Hippocampal formation (tissue), 2 donors: ENCODE results near the gene SFRP5.

Experiments used
- DNase-seq, 2 donors: peaks; one replicate each; lab custom pipeline; 2025; lab: John Stamatoyannopoulos, UW

Gene SFRP5

DNA sequence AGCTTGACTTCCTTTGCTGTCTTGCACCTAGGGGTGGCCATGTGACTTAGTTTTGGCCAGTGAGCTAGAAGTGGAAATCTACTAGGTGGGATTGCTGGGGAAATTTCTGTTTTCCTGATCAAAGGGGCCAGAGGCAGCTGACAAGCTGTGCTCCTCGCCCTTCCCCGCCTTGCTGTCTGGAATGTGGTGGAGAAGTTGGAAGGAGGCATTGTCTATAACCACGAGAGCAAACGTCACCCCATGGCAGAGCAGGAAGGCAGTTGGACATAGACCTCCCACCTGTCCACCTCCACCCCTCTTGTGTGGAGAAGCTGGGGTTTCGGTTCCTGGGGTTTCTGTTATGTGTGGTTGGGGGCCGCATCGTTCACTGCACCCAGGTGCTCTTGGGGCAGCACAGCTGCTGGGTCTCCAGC lies 7.3 kb downstream of the SFRP5 start:
- DNase-seq, result no peak

DNA sequence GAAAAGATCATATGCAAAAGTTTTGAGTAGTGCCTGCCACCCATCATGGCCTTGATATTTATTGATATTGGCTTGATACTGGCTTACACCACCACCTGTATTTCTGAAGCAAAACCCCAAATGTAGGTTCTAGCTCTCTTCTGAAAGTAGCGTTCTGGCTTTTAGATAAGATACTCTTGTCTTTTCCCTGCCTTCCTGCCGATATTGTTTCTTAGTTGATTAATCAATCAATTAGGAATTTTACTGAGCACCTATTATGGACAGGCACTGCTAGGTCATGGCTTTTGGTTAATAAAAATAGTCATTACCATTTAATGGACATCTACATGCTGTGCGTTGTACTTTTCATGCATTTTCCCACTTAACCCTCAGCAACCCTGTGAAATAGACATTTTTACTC lies 7.9 kb downstream of the SFRP5 start:
- DNase-seq, result no peak

DNA sequence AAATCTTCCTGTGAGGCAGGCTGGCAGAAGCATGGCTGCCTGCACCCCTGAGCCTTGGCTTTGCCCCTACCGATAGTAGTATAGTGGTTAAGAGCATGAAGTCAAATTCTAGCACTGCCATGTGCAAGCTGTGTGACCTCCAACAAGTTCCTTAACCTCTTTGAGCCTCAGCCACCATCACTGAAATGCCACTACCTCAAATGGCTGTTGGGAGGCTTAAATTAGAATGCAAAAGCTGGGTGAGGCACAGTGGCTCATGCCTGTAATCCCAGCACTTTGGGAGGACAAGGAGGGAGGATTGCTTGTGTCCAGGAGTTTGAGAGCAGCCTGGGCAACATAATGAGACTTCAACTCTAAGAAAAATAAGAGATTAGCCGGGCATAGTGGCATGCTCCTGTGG lies 8.4 kb downstream of the SFRP5 start:
- DNase-seq, result no peak

DNA sequence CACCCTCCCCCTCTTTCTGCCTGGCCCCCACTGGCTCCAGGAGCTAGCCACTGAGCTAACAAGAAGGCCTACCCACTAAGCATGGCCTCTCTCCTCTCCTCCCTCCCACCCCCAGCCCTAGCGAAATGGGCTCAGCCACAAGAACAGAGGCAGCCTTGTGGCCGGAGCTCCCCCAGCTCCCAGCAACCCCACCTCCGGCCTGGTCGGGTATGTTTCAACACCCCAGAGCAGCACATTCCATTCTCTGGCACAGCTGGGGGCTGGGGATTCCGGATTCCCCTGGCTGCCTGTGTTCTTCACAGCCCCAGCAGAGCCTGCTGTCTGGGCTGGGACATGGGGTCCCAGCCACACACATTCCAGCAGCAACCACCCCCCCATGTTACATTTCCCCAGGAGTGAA lies 9.0 kb downstream of the SFRP5 start:
- no peak for DNase-seq

DNA sequence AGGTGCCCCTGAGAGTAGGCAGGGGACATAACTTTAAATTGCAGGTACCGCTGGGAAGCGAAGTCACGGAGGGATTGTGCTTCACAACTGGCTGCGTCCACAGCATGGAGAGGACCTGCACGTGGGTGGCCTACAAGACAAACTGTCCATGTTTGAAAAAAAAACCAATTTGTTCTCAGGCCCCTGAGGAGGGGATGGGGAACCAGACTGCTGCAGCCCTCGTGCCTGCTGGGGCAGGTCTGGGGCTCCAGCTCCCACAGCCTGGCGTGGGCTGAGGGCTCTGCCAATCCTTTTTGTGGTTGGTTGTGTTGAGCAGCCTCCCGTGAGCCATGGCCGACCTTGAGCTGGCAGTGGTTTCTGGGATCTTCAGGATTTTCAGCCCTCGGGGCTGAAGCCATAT lies 9.7 kb downstream of the SFRP5 start:
- DNase-seq, result no peak

DNA sequence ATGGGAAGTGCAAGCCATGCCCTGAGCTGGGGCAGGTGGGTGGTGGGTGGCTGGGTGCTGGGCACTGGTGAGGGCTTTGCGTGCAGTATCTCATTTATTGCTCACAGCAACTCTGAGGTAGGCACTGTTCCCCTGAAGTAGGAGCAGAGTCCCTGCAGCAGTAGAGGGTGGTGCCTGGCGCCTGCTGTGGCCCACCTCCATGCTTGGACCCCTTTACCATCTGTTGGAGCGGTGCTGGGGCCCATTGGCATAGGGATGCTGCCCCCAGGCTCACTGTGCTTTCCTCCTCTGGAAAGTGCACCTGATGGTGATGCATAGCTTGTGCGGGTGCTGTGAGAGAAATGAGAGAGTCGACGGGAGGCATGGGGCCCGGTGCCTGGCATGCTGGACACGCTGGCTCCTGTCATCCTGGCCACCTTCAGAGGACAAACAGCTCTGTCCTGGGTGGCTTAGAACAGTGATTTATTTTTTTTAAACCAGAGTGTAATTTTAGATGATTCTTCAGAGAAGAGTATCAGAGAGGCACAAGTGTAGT lies 10.4 kb downstream of the SFRP5 start:
- no peak for DNase-seq

DNA sequence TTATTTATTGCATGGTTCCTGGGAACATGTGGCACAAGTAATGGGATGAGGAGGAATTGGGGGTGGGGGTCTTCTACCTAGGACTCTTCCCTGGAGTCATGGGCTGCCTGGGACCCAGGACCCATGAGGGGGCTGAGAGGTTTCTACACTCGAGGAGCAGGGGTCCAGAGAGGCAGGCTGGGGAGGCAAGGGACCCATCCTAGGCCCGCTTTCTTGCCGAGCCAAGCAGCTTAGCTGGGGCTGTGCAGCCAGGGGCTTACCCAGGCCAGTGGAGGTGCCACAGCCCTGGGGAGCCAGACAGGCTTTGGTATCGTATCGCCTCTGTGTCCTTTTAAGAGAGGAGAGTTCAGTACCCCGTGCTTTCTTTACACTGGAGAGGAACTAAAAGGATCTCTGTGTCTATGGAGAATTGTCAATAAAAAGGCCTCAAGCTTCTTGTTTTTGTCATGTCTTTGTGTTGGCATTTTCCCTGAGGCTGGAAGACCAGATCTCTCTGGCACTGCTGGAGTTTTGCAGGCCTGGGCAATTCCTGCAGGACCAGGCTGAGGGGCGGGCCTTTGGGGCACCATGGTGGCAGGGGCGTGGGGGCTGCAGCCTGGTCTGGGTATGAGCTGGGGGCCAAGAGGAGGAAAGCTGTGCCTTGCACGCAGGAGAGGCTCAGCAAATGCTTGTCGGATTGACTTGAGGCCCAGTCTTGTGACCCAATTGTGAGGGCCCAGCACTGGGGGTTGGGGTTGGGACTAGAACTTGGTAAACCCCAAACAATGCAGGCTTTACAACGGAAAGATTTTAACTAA lies 11.1 kb downstream of the SFRP5 start:
- no peak for DNase-seq

DNA sequence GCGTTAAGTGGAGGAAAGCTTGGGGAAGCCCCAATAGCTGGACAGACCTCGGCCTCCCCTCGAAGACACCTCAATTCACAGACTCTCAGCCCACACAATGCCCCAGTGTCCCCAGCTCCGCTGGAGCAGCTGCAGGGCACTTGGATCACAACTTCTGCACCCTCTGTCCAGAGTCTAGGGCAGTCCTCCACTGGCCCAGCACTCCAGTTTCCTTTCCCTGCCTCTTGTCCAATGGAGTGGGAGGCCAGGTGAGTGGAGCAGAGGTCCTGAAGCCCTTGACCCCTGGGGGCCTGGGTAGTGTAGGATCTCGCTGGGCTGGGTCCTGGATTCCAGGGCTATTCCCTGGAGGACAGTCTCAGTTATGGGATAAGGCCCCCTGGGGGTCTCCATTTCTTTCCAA lies 11.9 kb downstream of the SFRP5 start:
- DNase-seq, result no peak

DNA sequence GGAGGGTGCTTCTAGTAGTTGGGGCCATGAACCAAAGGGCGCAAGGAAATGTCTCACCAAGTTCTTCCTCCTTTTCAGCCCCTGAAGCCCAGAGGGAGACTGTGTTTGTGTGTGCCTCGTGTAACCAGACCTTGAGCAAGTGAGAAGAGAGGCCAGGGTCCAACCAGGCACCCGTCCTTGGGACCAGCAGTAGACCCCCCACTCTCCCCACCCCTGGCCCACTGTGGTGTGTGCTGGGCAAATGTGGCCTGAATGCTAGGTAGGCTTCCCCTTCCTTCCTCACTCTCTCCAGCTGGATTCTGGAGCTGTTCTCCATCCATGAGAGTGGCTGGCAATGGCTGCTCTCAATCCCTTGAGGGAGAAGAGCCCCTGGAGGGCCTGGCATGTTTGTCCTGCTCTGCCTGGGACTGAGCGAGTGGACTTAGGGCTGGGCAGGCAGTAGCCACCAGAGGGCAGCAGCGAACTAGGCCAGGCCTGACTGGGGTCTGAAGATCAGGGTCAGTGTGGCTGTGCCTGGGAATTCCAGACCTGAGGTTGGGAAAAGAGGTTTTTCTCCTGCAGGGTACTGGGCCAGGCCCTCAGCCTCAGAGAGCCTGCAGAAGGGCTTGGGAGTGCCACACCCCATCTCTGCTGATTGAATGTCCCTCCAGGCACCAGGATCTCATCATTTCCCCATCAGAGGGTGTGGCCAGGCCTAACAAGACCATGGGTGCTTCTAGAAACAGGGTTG lies 12.5 kb downstream of the SFRP5 start:
- peak; percentile 14 to 46 for DNase-seq

DNA sequence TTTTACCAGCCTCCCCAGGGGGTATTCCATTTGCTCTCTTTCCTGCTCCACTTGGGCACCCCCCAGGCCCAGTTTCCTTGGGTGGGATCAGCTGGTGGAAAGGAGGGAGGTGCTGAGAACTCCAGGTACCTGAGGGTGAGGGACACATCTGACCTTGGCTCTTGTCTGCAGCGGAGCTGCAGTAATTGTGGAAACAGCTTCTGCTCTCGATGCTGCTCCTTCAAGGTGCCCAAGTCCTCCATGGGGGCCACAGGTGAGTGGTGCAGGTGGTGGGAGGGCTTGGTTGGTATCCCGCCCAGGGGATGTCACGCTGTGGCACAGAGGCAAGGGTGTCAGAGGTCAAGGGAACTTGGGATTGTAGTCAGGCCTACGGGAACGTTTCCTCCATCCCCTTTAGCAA lies 14.3 kb downstream of the SFRP5 start:
- DNase-seq, result no peak

DNA sequence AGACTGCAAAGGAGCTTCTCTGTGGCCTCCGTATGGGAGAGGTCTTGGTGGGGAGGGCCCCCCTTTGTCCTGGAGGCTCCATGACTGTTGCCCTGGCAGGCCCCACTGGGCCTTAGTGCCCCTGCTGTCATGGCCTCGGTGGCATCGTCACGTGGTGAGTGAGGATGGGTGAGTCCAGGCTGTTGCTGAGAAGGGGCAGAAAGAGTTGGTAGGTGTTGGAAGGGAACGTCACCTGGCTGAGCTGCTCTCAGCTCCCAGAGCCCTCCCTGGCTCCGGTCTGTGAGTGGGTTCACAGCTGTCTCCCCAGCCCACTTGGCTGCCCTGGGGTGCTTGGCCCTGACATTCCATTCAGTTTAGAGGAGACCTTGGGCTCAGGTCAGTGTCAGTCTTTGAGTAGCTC lies 16.1 kb downstream of the SFRP5 start:
- no peak for DNase-seq

DNA sequence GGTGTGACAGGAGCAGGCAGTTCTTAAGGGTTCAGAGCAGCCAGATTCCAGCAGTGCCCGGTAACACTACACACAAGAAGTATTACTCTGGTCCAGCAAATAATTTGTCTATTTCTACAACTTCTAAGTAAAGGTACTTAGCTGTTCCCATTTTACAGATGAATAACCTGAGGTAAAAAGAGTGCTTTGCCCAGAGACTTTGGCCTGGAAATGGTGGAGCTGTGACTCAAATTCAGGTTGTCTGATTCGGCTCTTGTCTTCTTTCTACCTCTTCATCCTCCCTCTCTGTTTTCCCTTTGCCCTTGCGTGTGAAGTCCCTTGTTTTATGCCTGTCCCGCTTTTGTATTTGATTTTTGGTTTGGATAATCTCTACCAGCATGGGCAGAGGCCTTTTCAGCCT lies 17.1 kb downstream of the SFRP5 start:
- DNase-seq, result no peak

DNA sequence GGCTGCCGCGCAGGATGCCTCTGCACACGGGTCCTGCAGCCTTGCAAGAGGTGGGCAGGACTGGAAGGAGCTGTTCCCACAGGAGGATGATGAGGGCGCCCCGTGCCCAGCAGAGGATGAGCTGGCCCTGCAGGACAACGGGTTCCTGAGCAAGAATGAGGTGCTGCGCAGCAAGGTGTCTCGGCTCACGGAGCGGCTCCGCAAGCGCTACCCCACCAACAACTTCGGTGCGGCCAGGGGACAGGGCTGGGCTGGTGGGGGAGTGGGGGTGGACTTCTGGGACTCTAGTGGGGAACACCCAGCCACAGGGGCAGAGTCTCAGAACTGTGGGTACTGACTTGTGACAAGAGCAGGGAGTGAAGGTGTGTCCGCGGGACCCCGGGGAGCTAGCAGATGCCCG lies 18.8 kb downstream of the SFRP5 start:
- DNase-seq, result no peak

DNA sequence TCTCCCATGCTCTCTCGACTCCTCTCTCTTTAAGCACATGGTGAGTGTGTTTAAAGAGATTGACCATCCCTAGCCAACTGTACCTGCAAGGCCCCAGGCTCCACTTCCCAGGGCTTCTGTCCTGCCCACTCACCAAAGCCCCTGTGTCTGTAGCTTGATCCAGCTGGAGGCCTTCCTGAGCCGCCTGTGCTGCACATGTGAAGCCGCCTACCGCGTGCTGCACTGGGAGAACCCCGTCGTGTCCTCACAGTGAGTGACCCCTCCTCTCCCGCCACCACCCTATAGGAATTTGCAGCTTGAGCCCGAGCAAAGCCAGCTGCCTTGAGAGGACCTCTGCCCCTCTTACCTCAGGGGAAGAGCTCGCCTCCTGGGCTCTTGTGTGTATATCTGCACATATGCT lies 23.7 kb downstream of the SFRP5 start:
- no peak for DNase-seq

DNA sequence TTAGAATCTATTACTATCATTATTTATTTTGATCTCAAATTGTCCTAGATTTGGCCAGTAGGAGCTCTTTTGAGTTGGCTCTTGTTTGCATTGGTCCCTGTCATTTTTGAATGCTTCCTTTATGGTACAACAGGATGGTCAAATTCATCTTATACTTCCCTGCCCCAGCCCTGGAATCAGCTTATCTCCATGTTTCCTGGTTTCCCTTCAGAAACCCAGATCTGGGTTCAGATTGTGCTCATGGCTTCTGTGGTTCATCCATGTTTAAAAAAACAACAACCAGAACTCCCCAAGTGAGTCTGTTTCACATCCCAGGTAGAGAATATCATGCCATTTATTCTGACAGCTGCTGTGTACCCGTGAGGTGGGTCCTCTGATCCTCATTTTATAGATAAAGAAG lies 24.2 kb downstream of the SFRP5 start:
- no peak for DNase-seq

DNA sequence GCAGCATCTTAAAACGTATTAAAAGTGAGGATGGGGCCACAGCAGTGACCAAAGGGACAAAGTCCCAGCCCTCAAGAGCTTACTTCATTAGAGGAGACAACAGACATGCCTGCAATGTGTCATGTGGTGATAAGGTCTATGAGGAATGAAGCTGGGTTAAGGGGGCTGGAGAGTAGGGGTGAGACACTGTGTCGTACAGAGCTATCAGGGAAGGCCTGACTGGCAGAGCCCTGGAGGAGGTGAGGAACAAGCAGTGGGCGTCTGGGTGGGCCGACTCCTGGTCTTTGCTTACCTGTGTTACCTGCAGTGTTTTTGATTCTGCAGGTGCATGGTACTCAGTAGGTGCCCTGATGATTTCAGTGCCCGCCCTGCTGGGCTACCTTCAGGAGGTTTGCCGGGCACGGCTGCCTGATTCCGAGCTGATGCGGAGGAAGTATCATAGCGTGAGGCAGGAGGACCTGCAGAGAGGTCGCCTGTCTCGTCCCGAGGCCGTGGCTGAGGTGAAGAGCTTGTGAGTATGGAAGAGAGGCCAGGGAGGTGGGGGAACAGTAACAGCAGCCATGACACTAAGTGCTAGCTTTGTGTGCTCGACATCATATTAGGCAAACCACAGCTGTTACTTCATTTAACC lies 27.3 kb downstream of the SFRP5 start:
- no peak for DNase-seq

DNA sequence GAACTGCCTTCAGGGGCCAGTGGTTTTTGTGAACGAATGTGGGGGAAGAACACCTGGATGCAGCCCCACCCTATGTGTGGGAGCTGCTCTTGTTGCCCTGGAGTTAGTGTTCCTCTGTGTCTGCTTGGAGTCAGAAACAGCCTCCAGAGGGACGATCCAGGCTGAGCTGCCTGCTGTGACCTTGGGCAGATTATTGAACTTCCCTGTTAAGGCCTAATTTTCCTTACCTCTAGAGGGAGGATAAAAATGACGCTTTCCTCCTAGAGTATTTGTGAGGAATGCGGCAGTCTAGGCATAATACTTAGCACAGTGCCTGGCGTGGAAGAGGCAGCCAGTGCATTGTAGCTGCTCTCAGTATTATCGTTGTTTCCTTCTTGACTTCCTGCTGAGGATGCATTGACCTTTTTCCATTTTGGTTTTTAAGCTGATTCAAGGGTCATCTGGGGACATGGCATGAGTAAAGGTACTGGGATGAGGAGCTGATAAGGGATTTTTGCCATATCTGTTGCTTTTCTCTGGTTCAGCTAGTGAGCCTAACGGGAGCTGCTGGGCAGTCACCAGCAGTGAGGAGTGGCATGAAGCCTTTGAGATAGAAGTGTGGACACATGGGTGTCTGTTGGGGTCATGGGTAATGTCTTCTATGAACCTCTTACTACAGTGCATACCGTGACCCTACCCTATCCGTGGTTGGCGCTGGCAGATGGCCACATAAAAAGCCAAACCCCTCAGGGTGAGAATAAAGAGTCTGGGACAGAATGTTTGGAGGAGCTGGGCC lies 28.4 kb downstream of the SFRP5 start:
- no peak for DNase-seq

DNA sequence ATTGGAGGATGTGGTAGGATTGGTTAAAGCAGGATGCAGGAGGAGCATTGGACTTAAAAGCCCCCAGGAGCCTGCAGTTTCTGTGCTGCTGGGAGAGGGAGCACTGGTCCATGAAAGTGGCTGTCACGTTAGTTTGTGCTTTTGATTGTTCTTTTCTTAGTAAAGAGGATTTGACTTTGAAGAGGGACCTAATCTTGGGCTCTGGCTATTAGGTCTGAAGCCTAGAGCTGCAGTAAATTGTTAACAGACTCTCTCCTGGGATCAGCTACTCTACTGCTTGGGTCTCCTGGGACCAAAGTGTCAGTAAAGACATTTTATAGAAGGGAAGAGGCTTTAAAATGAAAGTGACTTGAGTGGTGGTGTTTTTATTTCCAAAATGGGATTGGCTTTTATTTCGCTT lies 31.2 kb downstream of the SFRP5 start:
- no peak for DNase-seq

DNA sequence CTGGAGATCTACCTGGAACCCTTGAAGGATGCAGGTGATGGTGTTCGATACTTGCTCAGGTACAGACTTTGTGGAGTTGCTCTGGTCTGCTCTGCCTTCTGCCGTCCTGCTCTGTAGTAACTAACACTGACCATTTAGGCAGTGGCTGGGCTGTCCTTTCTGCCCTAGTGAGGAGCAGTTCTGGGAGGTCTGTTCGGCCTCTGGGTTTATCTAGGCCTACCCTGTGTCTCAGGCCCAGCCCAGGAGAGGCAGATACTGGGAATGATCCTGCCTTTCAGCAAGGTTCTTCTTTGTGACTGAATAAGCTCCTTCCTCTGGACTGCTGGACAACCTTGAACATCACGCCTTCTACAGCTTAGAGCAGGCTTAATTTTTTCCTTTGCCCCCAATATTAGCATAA lies 33.2 kb downstream of the SFRP5 start:
- no peak for DNase-seq

DNA sequence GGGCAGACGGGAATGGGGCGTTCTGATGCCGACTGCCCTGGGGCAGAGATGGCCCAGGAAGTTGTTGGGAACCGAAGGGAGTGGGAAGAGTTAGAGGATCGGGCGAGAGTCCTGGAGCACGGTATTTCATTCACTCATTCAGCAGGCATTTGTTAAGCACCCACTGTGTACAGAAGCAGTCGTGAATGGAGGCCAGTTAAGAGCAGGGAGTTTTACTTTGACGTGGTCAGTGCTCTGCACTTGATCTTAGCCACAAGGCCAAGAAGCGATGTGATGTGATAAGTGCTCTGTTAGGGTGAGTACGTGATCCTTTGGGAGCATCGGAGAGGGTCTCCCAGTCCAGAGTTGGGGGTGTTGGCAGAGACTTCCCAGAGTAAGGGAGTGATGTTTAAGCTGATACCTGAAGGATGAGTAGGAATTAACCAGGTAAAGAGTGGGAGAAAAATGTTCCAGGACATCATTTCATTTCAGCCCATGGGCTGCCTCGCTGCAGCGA lies 34.0 kb downstream of the SFRP5 start:
- DNase-seq, result no peak

DNA sequence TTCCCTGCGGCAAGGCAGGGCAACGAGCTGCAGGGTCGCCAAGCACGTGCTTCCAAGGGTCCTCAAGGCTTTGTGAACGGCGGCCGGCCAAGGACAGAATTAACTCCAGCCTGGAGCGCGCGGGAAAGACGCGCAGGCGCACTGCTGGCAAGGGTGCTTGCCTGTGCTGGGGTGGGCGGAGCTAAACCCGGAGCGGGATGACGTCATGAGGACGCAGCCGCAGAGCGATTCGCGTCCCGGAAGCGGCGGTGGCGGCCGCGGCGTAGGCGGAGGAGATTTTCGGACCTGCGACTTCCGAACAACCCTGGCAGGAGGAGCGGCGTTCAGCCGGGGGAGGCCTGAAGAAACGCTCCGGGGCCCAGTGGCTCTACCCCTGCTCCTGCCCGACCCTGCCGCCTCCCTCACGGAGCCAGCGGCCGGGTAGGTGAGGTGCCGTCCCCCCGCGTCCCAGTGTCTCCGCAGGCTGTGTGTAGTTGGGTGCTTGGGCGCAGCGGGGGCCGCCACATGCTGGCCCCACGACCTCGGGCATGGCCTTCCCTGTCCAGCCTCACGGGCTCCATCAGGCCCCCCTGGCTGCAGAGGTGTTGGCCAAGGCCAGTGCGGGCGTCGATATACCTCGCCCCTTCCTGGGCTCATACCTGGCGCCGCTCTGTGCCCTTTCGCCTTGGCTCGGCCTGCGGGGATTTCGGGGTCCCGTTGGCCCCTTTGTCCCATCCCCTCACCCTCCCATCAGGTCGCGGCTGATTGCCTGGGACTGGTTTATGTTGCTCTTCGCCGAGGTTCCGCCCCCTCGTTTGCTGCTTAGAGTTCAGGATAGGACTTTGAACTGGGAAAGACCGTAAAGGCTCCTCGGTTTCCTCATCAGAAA lies 34.7 kb downstream of the SFRP5 start, which contains the start of gene ZFYVE27:
Gene ZFYVE27 (plus strand): TSS at position 227 of the 868 bp plus-strand sequence. CDS start 1,350 bp downstream, outside the sequence.
- DNase-seq, result peak; percentile 80 to 90
